H1 (cell line): ENCODE data around the gene TACR2. TPM values are rescaled to one million over a fixed set of nuclear protein-coding genes. Genes with fewer than 3 reads are reported as not detected.

Experiments
- SP2 ChIP-seq: IDR thresholded peaks from 2 replicates; pipeline ENCODE4 v1.6.1; 2012; ENCODE audit warnings: mild to moderate bottlenecking, low read length, inconsistent platforms
- TAF1 ChIP-seq: IDR thresholded peaks from 2 replicates; pipeline ENCODE4 v1.6.1; 2011; ENCODE audit warnings: mild to moderate bottlenecking, low read depth, low read length
- polyA plus RNA-seq, 7 experiments: library from polyadenylated mRNA; depleted of rRNA in 3 of 7; stranded (reverse) in 5 of 7; unstranded in 2 of 7; fragments of >200 nt in 5 of 7; fragments of 200-250 nt in 2 of 7; gene quantifications; 1 replicate in 5 of 7; 2 replicates in 1 of 7; 4 replicates in 1 of 7; pipeline versions ENCODE4 v1.2.1 to v1.2.3, GENCODE V29; 2011 to 2013; ENCODE audit warnings: missing spikeins in 2 of 7, mixed read lengths in 2 of 7
- total RNA-seq: library from RNA; stranded (reverse); fragmentation: NEBNext Ultra II Directional; extraction: Animal tissue kit (Norgen Biotek cat#: 25700); gene quantifications from 2 replicates; pipeline ENCODE4 v1.2.1, GENCODE V29; 2021

The TACR2 gene
- total and polyA plus RNA-seq, 2 of the 8 experiments (the other 6 are each of a cell fraction or from before 2014, with no cell fraction given): 0.06 TPM; not detected in 1

- TF ChIP-seq SP2 (no peak), TAF1 (no peak)
Observed at GRCh38 chr10:69412232-69412790, 4.4 kb downstream of the TACR2 start (continued).
